Measurements from ENCODE around the gene ENTPD5.
"Not testable (repeated sequence)": the region's sequence is repeated elsewhere in the genome, so short reads cannot be mapped to it uniquely, and the experiment has no call there.

The ENTPD5 gene

GRCh38 chr14:73995977-73996378 is 23.1 kb downstream of the ENTPD5 start:
- Histone ChIP-seq H3K4me3 (replicated peaks; ENCODE audit: insufficient read depth, low read length) (no peak overlapping the region), H3K27me3 (ENCODE audit: insufficient read depth, poor library complexity, severe bottlenecking) (no peaks in the 10 kb centered on the region), H3K27ac (replicated peaks) (no peak overlapping the region)
- TF ChIP-seq GABPA (IDR thresholded peaks at IDR 0.05; ENCODE audit: low read depth) (no peak), POLR2AphosphoS5 (IDR thresholded peaks at IDR 0.05; ENCODE audit: low read depth) (no peak), REST (IDR thresholded peaks at IDR 0.05; ENCODE audit: insufficient replicate concordance, low read depth) (no peak), CTCF (IDR thresholded peaks at IDR 0.05; ENCODE audit: insufficient read depth, low read length) (no peak), SPI1 (IDR thresholded peaks at IDR 0.05; ENCODE audit: borderline replicate concordance, low read depth) (no peak)
- no peak for DNase-seq (ENCODE audit: low read depth in 1 of 2, low spot score in 1 of 2)

GRCh38 chr14:73994926-73995325 is 24.2 kb downstream of the ENTPD5 start:
- H3K27ac ChIP-seq (replicated peaks); H3K4me3 ChIP-seq (replicated peaks; ENCODE audit: insufficient read depth, low read length); DNase-seq (ENCODE audit: low read depth in 1 of 2, low spot score in 1 of 2); H3K27me3 ChIP-seq (ENCODE audit: insufficient read depth, poor library complexity, severe bottlenecking): not testable (repeated sequence)

GRCh38 chr14:73991092-73991491 is 28.0 kb downstream of the ENTPD5 start:
- TF ChIP-seq GABPA (IDR thresholded peaks at IDR 0.05; ENCODE audit: low read depth) = no peak
- no peak for TF ChIP-seq SPI1 (IDR thresholded peaks at IDR 0.05; ENCODE audit: borderline replicate concordance, low read depth)
- no peak for TF ChIP-seq CTCF (IDR thresholded peaks at IDR 0.05; ENCODE audit: insufficient read depth, low read length)
- TF ChIP-seq POLR2AphosphoS5 (IDR thresholded peaks at IDR 0.05; ENCODE audit: low read depth) = no peak
- no peak for TF ChIP-seq REST (IDR thresholded peaks at IDR 0.05; ENCODE audit: insufficient replicate concordance, low read depth)
- H3K27me3 ChIP-seq (ENCODE audit: insufficient read depth, poor library complexity, severe bottlenecking) = no peaks in the 10 kb centered on the region
- H3K27ac ChIP-seq (replicated peaks) = no peak overlapping the region
- H3K4me3 ChIP-seq (replicated peaks; ENCODE audit: insufficient read depth, low read length) = no peak overlapping the region
- DNase-seq (ENCODE audit: low read depth in 1 of 2, low spot score in 1 of 2) = no peak

GRCh38 chr14:73988656-73989055 is 30.4 kb downstream of the ENTPD5 start:
- H3K4me3 ChIP-seq (replicated peaks; ENCODE audit: insufficient read depth, low read length); DNase-seq (ENCODE audit: low read depth in 1 of 2, low spot score in 1 of 2); H3K27me3 ChIP-seq (ENCODE audit: insufficient read depth, poor library complexity, severe bottlenecking); H3K27ac ChIP-seq (replicated peaks): not testable (repeated sequence)

GRCh38 chr14:73988065-73988464 is 31.0 kb downstream of the ENTPD5 start:
- DNase-seq (ENCODE audit: low read depth in 1 of 2, low spot score in 1 of 2) = no peak
- no peaks in the 10 kb centered on the region for H3K27me3 ChIP-seq (ENCODE audit: insufficient read depth, poor library complexity, severe bottlenecking)
- H3K27ac ChIP-seq (replicated peaks) = no peak overlapping the region
- no peak overlapping the region for H3K4me3 ChIP-seq (replicated peaks; ENCODE audit: insufficient read depth, low read length)
- TF ChIP-seq REST (IDR thresholded peaks at IDR 0.05; ENCODE audit: insufficient replicate concordance, low read depth) (no peak), SPI1 (IDR thresholded peaks at IDR 0.05; ENCODE audit: borderline replicate concordance, low read depth) (no peak), CTCF (IDR thresholded peaks at IDR 0.05; ENCODE audit: insufficient read depth, low read length) (no peak), POLR2AphosphoS5 (IDR thresholded peaks at IDR 0.05; ENCODE audit: low read depth) (no peak), GABPA (IDR thresholded peaks at IDR 0.05; ENCODE audit: low read depth) (no peak)
